Measurements from ENCODE around the gene DOCK9.

The DOCK9 gene

GRCh38 chr13:98746968-98747367 is 230.9 kb downstream of the DOCK9 start:
- DNase-seq (ENCODE audit: low read depth) = no peak
- no peak overlapping the region for H3K4me3 ChIP-seq (ENCODE audit: low read depth, low read length)
